ENCODE results near the gene IDH2.
"Not testable (repeated sequence)": the region's sequence is repeated elsewhere in the genome, so short reads cannot be mapped to it uniquely, and the experiment has no call there.

Gene IDH2

GRCh38 chr15:90101969-90102890 is at the start of gene IDH2:
IDH2 (minus strand) TSS chr15:90102468; CDS start chr15:90102390, 78 bp downstream.
- DNase-seq, result peak; percentile 25

GRCh38 chr15:90150551-90150950 is 48.3 kb upstream of the IDH2 start:
- not testable (repeated sequence) for DNase-seq

- no peak for DNase-seq
These were observed 47.5 kb upstream of the IDH2 start for GRCh38 chr15:90149609-90150340.

GRCh38 chr15:90146198-90146761 is 44.0 kb upstream of the IDH2 start:
- DNase-seq, result not testable (repeated sequence)

- no peak for DNase-seq
These were observed 43.5 kb upstream of the IDH2 start for GRCh38 chr15:90145761-90146160.

GRCh38 chr15:90145259-90145658 is 43.0 kb upstream of the IDH2 start:
- no peak for DNase-seq

- no peak for DNase-seq
These were observed 40.9 kb upstream of the IDH2 start for GRCh38 chr15:90143166-90143655.

GRCh38 chr15:90142216-90143165 is 40.2 kb upstream of the IDH2 start:
- no peak for DNase-seq

- DNase-seq, result no peak
These were observed 39.4 kb upstream of the IDH2 start for GRCh38 chr15:90141646-90142045.

GRCh38 chr15:90139549-90139948 is 37.3 kb upstream of the IDH2 start:
- not testable (repeated sequence) for DNase-seq

GRCh38 chr15:90138071-90138833 is 36.0 kb upstream of the IDH2 start:
- no peak for DNase-seq

- no peak for DNase-seq
These were observed 30.2 kb upstream of the IDH2 start for GRCh38 chr15:90132437-90132836.

- no peak for DNase-seq
These were observed 29.6 kb upstream of the IDH2 start for GRCh38 chr15:90131848-90132247.

GRCh38 chr15:90130291-90130690 is 28.0 kb upstream of the IDH2 start:
- no peak for DNase-seq

GRCh38 chr15:90126596-90127435 is 24.5 kb upstream of the IDH2 start:
- no peak for DNase-seq

- DNase-seq, result no peak
These were observed 23.8 kb upstream of the IDH2 start for GRCh38 chr15:90126022-90126421.

GRCh38 chr15:90124507-90124906 is 22.2 kb upstream of the IDH2 start:
- DNase-seq, result no peak

- DNase-seq, result no peak
These were observed 18.8 kb upstream of the IDH2 start for GRCh38 chr15:90121086-90121485.

- no peak for DNase-seq
These were observed 17.1 kb upstream of the IDH2 start for GRCh38 chr15:90119367-90119766.

- DNase-seq, result no peak
These were observed 13.5 kb upstream of the IDH2 start for GRCh38 chr15:90115783-90116182.

Data from NCI-H1436 treated with DMSO at 0.1 percent for 48 hours (cell line).